OCI-M2 (cell line): ENCODE measurements around the gene RAB11FIP5.
"Not testable (repeated sequence)": the region's sequence is repeated elsewhere in the genome, so short reads cannot be mapped to it uniquely, and the experiment has no call there.

Source experiments
- DNase-seq: peaks from one replicate; lab custom pipeline; 2025; ENCODE audit not compliant: unreplicated experiment; lab: John Stamatoyannopoulos, UW

Gene RAB11FIP5

GRCh38 chr2:73110168-73111072 lies 2.3 kb downstream of the RAB11FIP5 start:
- no peak for DNase-seq

GRCh38 chr2:73109431-73110167 lies 3.1 kb downstream of the RAB11FIP5 start:
- DNase-seq: no peak

- no peak for DNase-seq
These were observed 5.4 kb downstream of the RAB11FIP5 start for GRCh38 chr2:73107211-73107926.

- no peak for DNase-seq
These were observed 6.0 kb downstream of the RAB11FIP5 start for GRCh38 chr2:73106791-73107190.

GRCh38 chr2:73105511-73105971 lies 7.2 kb downstream of the RAB11FIP5 start:
- DNase-seq: no peak

- no peak for DNase-seq
These were observed 7.8 kb downstream of the RAB11FIP5 start for GRCh38 chr2:73104933-73105332.

- no peak for DNase-seq
These were observed 9.7 kb downstream of the RAB11FIP5 start for GRCh38 chr2:73103018-73103542.

GRCh38 chr2:73101626-73102256 lies 11.0 kb downstream of the RAB11FIP5 start:
- no peak for DNase-seq

GRCh38 chr2:73100956-73101355 lies 11.8 kb downstream of the RAB11FIP5 start:
- DNase-seq: no peak

GRCh38 chr2:73099486-73099885 lies 13.3 kb downstream of the RAB11FIP5 start:
- DNase-seq: no peak

GRCh38 chr2:73095910-73096309 lies 16.8 kb downstream of the RAB11FIP5 start:
- DNase-seq: no peak

- DNase-seq: not testable (repeated sequence)
These were observed 19.0 kb downstream of the RAB11FIP5 start for GRCh38 chr2:73093601-73094218.

- DNase-seq: no peak
These were observed 20.5 kb downstream of the RAB11FIP5 start for GRCh38 chr2:73092146-73092783.

- DNase-seq: no peak
These were observed 21.1 kb downstream of the RAB11FIP5 start for GRCh38 chr2:73091696-73092095.

GRCh38 chr2:73091164-73091563 lies 21.6 kb downstream of the RAB11FIP5 start:
- DNase-seq: no peak

- no peak for DNase-seq
These were observed 23.3 kb downstream of the RAB11FIP5 start for GRCh38 chr2:73089270-73090030.

- no peak for DNase-seq
These were observed 24.0 kb downstream of the RAB11FIP5 start for GRCh38 chr2:73088703-73089102.

- DNase-seq: no peak
These were observed 24.5 kb downstream of the RAB11FIP5 start for GRCh38 chr2:73088211-73088610.

GRCh38 chr2:73087311-73087710 lies 25.4 kb downstream of the RAB11FIP5 start:
- no peak for DNase-seq
